RKO (cell line): ENCODE data around the gene RSPH3.
"Not testable (repeated sequence)": the region's sequence is repeated elsewhere in the genome, so short reads cannot be mapped to it uniquely, and the experiment has no call there.

Source experiments
- DNase-seq: peaks from one replicate; pipeline ENCODE4 v3.0.0-alpha.2; 2016; ENCODE audit warnings: low spot score

The RSPH3 gene

GRCh38 chr6:158972241-158973233 is 27.5 kb downstream of the RSPH3 start:
- peak; percentile 74 for DNase-seq

GRCh38 chr6:158970640-158971275 is 29.2 kb downstream of the RSPH3 start:
- no peak for DNase-seq

- no peak for DNase-seq
These were observed 30.9 kb downstream of the RSPH3 start for GRCh38 chr6:158969148-158969547.

GRCh38 chr6:158963020-158963808 is 36.8 kb downstream of the RSPH3 start:
- DNase-seq, result no peak

GRCh38 chr6:158962371-158962770 is 37.6 kb downstream of the RSPH3 start:
- DNase-seq, result no peak

GRCh38 chr6:158960026-158960425 is 40.0 kb downstream of the RSPH3 start:
- no peak for DNase-seq

- no peak for DNase-seq
These were observed 40.5 kb downstream of the RSPH3 start for GRCh38 chr6:158959552-158959951.

GRCh38 chr6:158958504-158959386 is 41.3 kb downstream of the RSPH3 start:
- DNase-seq, result no peak

GRCh38 chr6:158955255-158955654 is 44.7 kb downstream of the RSPH3 start:
- DNase-seq, result no peak

- no peak for DNase-seq
These were observed 45.2 kb downstream of the RSPH3 start for GRCh38 chr6:158954753-158955152.

- DNase-seq, result not testable (repeated sequence)
These were observed 48.0 kb downstream of the RSPH3 start for GRCh38 chr6:158952011-158952410.

- DNase-seq, result not testable (repeated sequence)
These were observed 48.4 kb downstream of the RSPH3 start for GRCh38 chr6:158951565-158951964.

- no peak for DNase-seq
These were observed 52.7 kb downstream of the RSPH3 start for GRCh38 chr6:158947284-158947683.

- DNase-seq, result no peak
These were observed 56.5 kb downstream of the RSPH3 start for GRCh38 chr6:158943380-158944032.

- DNase-seq, result no peak
These were observed 57.7 kb downstream of the RSPH3 start for GRCh38 chr6:158942349-158942748.

- no peak for DNase-seq
These were observed 58.8 kb downstream of the RSPH3 start for GRCh38 chr6:158941246-158941645.

- no peak for DNase-seq
These were observed 60.5 kb downstream of the RSPH3 start for GRCh38 chr6:158939255-158940159.

- DNase-seq, result no peak
These were observed 61.2 kb downstream of the RSPH3 start for GRCh38 chr6:158938811-158939254.

- DNase-seq, result no peak
These were observed 61.8 kb downstream of the RSPH3 start for GRCh38 chr6:158938220-158938619.

GRCh38 chr6:158934157-158934556 is 65.8 kb downstream of the RSPH3 start:
- DNase-seq, result no peak
